MM.1S (cell line): ENCODE data around the gene SHOC2.

ENCODE experiments used
- DNase-seq: peaks from one replicate; pipeline ENCODE4 v3.0.0-alpha.2; 2015
- H2AFZ ChIP-seq: fragments of 300-600 bp; sonication (generic); 2 replicates; pipeline ENCODE4 v1.6.0; 2016; ENCODE audit warnings: antibody characterized with exemption, low read length
- H3F3A ChIP-seq: fragments of 300-600 bp; sonication (generic); 2 replicates; pipeline ENCODE4 v1.6.1; 2016; ENCODE audit warnings: mild to moderate bottlenecking, antibody characterized with exemption, low read length, moderate library complexity, mixed read lengths; ENCODE audit not compliant: insufficient read depth
- H3K27ac ChIP-seq: fragments of 300-600 bp; sonication (generic); 2 replicates; pipeline ENCODE4 v1.5.1; 2016; ENCODE audit warnings: mild to moderate bottlenecking, low read length
- H3K27me3 ChIP-seq: fragments of 300-600 bp; sonication (generic); replicated peaks from 2 replicates; pipeline ENCODE4 v1.6.0; 2016; ENCODE audit warnings: low read length; ENCODE audit not compliant: insufficient read depth
- H3K36me3 ChIP-seq: fragments of 300-600 bp; sonication (generic); replicated peaks from 2 replicates; pipeline ENCODE4 v1.6.1; 2016; ENCODE audit warnings: mild to moderate bottlenecking, low read length, mixed read lengths; ENCODE audit not compliant: insufficient read depth
- H3K4me1 ChIP-seq: fragments of 300-600 bp; sonication (generic); 2 replicates; pipeline ENCODE4 v1.6.1; 2016; ENCODE audit warnings: low read length, mixed read lengths
- H3K4me2 ChIP-seq: fragments of 300-600 bp; sonication (generic); 2 replicates; pipeline ENCODE4 v1.6.0; 2016; ENCODE audit warnings: low read depth, low read length
- H3K4me3 ChIP-seq: fragments of 300-600 bp; sonication (generic); 2 replicates; pipeline ENCODE4 v1.5.1; 2016; ENCODE audit warnings: low read length, mixed read lengths
- H3K79me2 ChIP-seq: fragments of 300-600 bp; sonication (generic); 2 replicates; pipeline ENCODE4 v1.6.1; 2016; ENCODE audit warnings: mixed run types, low read length, mixed read lengths
- H3K9ac ChIP-seq: fragments of 300-600 bp; sonication (generic); 2 replicates; pipeline ENCODE4 v1.6.1; 2016; ENCODE audit warnings: low read length, mixed read lengths
- H3K9me2 ChIP-seq: fragments of 300-600 bp; sonication (generic); replicated peaks from 2 replicates; pipeline ENCODE4 v1.6.1; 2016; ENCODE audit warnings: mild to moderate bottlenecking, low read length, mixed read lengths; ENCODE audit not compliant: insufficient read depth
- H3K9me3 ChIP-seq: fragments of 300-600 bp; sonication (generic); replicated peaks from 2 replicates; pipeline ENCODE4 v1.6.1; 2016; ENCODE audit warnings: mild to moderate bottlenecking, low read length, mixed read lengths; ENCODE audit not compliant: insufficient read depth
- H4K20me1 ChIP-seq: fragments of 300-600 bp; sonication (generic); 2 replicates; pipeline ENCODE4 v1.6.1; 2016; ENCODE audit warnings: mild to moderate bottlenecking, low read length, moderate library complexity, mixed read lengths; ENCODE audit not compliant: insufficient read depth
- EZH2 ChIP-seq: fragments of 300-600 bp; sonication (generic); optimal IDR thresholded peaks from 2 replicates; pipeline ENCODE3; 2017; ENCODE audit warnings: low read depth, mild to moderate bottlenecking, antibody characterized with exemption, low read length, mixed read lengths
- EZH2phosphoT487 ChIP-seq: fragments of 300-600 bp; sonication (generic); IDR thresholded peaks from 2 replicates; pipeline ENCODE4 v1.6.1; 2018; ENCODE audit warnings: antibody characterized with exemption, low read length
- TF ChIP-seq, protein P1 (sequence below): fragments of 300-600 bp; sonication (generic); IDR thresholded peaks from 2 replicates; pipeline ENCODE4 v1.5.1; 2016; ENCODE audit warnings: antibody characterized with exemption, low read length, mixed read lengths

Gene SHOC2

DNA sequence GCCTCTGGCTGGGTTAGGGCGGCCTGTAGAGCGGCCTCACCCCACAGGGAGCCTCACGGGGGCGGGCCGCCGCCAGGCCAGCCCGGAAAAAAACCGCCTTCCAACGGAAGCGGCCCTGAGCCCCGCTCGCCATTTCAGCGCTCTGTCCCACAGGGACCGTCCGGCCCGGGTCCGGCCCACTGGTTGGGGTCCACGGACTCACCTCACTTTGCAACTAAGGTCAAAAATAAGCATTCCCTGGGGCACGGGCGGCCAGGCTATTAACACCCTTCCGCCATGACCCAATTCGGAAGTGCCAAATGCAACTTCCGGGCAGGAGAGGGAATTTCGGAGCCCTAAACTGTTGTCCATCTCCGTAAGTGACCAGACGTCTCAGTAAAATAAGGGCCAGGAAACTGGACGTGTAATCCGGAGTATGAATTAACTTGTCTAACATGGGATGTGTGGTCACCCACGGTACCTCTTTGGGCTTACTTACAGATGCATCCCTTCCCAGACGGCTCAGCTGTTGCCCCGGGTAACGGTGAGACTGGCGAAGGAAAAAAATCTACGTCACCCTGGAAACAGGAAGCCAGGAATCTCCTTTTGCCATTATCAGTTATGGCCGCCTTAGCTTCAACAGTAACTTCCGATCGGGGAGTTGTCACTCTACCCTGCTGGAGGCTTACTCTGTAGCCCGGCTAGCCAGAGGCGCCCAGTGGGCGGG, 608 bp upstream of the SHOC2 start, which contains the start of gene BBIP1:
TSS of gene BBIP1 (minus strand) at position 538 of the 706 bp plus-strand sequence. CDS start 1,023 bp downstream, outside the sequence.
- Histone ChIP-seq H3K9me3 (no peaks in the 10 kb centered on the region), H3K27me3 (no peaks in the 10 kb centered on the region), H3K27ac (peak within 1 kb of the TSS; percentile 98), H3K36me3 (no peaks in the 10 kb centered on the region), H2AFZ (peak within 1 kb of the TSS; percentile 80), H3K4me2 (peak within 1 kb of the TSS; percentile 81), H3K9ac (peak within 1 kb of the TSS; percentile 93), H3K4me1 (peaks cover 9% of the 10 kb centered on the region), H3K9me2 (no peaks in the 10 kb centered on the region), H3K79me2 (peaks cover 58% of the 10 kb centered on the region), H3F3A (peaks cover 25% of the 10 kb centered on the region), H3K4me3 (peak within 1 kb of the TSS; percentile 97), H4K20me1 (peaks cover 2% of the 10 kb centered on the region; the same call in 1 of the 2 replicates)
- peak; percentile 100 for DNase-seq
- no peak for TF ChIP-seq EZH2
- TF ChIP-seq EZH2phosphoT487 = no peak
- TF ChIP-seq, protein P1, sequence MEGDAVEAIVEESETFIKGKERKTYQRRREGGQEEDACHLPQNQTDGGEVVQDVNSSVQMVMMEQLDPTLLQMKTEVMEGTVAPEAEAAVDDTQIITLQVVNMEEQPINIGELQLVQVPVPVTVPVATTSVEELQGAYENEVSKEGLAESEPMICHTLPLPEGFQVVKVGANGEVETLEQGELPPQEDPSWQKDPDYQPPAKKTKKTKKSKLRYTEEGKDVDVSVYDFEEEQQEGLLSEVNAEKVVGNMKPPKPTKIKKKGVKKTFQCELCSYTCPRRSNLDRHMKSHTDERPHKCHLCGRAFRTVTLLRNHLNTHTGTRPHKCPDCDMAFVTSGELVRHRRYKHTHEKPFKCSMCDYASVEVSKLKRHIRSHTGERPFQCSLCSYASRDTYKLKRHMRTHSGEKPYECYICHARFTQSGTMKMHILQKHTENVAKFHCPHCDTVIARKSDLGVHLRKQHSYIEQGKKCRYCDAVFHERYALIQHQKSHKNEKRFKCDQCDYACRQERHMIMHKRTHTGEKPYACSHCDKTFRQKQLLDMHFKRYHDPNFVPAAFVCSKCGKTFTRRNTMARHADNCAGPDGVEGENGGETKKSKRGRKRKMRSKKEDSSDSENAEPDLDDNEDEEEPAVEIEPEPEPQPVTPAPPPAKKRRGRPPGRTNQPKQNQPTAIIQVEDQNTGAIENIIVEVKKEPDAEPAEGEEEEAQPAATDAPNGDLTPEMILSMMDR = no peak

DNA sequence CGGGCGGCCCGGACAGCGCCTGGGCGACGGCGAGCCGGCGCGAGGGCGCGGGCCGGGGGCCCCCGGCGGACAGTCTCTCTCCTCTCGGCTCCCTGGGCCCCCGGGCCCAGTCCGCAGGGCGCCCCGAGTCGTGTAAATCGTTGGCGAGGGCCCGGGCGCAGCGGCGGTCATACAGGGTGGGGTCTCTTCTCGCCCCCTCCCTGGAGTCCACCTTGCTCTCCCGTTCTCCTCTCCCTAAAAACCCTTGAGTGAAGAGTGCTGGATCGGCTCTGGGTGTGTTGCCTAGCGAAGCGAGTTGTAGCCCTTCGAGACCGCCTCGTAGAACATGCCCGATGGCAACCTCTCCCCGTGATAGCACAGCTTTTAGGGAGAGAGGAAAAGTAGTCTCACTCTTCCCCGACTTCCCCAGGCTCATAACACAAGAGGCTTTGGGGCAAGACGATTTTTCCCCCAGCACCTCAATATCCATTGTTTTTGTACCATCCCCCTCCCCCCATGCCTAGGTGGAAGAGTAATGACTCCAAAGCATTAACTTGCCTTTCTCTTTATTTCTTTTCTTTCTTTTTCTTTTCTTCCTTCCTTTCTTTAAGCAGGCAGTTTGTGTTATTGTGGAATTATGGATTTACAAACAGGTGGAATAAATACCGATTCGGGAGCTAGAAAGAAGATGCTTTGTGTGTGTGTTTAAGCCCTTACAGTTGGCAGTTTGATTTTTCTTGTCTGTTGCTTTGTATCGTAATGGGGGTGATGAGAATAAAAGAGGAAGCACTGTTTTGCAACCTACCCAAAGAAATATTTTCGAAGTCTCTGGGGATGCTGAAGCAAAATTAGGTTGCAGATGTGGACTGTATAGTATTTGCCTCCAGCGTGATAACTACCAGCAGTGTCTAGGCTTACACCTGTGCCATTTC, 822 bp downstream of the SHOC2 start:
- Histone ChIP-seq H4K20me1 (peaks cover 4% of the 10 kb centered on the region; the same call in 1 of the 2 replicates), H3F3A (peaks cover 29% of the 10 kb centered on the region), H3K27me3 (no peaks in the 10 kb centered on the region), H2AFZ (peak overlapping the region; percentile 52; the same call in 1 of the 2 replicates), H3K4me1 (peaks cover 14% of the 10 kb centered on the region), H3K9me2 (no peaks in the 10 kb centered on the region), H3K4me3 (peak overlapping the region; percentile 97), H3K79me2 (peaks cover 72% of the 10 kb centered on the region), H3K9me3 (no peaks in the 10 kb centered on the region), H3K9ac (peak overlapping the region; percentile 86), H3K36me3 (no peaks in the 10 kb centered on the region), H3K4me2 (peak overlapping the region; percentile 81), H3K27ac (peak overlapping the region; percentile 67)
- TF ChIP-seq, protein P1 = no peak
- TF ChIP-seq EZH2 (no peak), EZH2phosphoT487 (no peak)
- DNase-seq = peak; percentile 61

DNA sequence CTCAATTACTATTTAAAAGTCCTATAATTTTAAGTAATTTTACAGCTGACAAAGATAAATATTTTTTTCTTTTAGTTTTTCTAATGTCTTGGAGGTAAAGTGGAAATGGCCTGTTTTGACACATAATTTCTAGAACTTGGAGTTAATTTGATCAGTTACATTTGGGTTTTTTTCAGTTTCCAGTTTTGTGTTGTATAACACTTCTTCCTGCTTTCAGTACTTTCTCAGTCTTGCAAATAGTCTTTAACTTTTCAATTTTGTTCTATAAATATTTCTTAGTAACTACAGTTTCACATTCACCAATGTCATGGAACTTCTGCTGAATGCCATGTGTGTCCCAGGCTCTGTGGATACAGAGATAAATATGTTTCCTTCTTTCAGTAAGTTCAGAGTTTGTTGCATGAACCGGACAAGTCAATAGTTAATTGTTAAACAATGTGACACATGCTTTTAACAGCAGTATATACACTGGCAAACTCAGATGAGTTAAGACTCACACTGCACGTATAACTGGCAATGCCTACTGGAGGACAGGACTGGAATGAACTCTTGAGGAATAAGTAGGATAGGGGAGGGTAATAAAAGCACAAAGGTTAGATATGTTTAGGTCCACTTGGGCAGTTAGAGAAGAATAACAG, 4.6 kb downstream of the SHOC2 start:
- Histone ChIP-seq H3K9me3 (no peaks in the 10 kb centered on the region), H3K36me3 (no peaks in the 10 kb centered on the region), H3F3A (peaks cover 17% of the 10 kb centered on the region), H4K20me1 (peaks cover 7% of the 10 kb centered on the region; the same call in 1 of the 2 replicates), H3K27me3 (no peaks in the 10 kb centered on the region), H3K79me2 (peaks cover 90% of the 10 kb centered on the region), H3K4me2 (peak overlapping the region; percentile 9; the same call in 1 of the 2 replicates), H3K9me2 (no peaks in the 10 kb centered on the region), H3K9ac (no peak overlapping the region), H3K4me1 (peaks cover 10% of the 10 kb centered on the region), H3K4me3 (no peak overlapping the region), H2AFZ (no peak overlapping the region), H3K27ac (no peak overlapping the region)
- no peak for DNase-seq
- TF ChIP-seq EZH2 = no peak
- TF ChIP-seq, protein P1 = no peak
- TF ChIP-seq EZH2phosphoT487 = no peak
